Measurements from ENCODE around the gene OOEP. TPM values are rescaled to one million over a fixed set of nuclear protein-coding genes. Genes with fewer than 3 reads are reported as not detected.
"Not testable (repeated sequence)": the region's sequence is repeated elsewhere in the genome, so short reads cannot be mapped to it uniquely, and the experiment has no call there.

The OOEP gene
- total RNA-seq = 0.45 TPM
- long read RNA-seq = 0 reads

- intact Hi-C loops (cut with micrococcal nuclease) = no loop called here
- DNase-seq (no peak), ATAC-seq (no peak)
These were observed at the start of gene OOEP for GRCh38 chr6:73369563-73369962. Gene OOEP, minus strand, starts transcription at chr6:73369897. Its CDS starts 105 bp downstream, at chr6:73369792.

GRCh38 chr6:73418081-73418741 lies 48.5 kb upstream of the OOEP start:
- intact Hi-C loops (cut with micrococcal nuclease) = no loop called here
- DNase-seq (no peak), ATAC-seq (no peak)

- ATAC-seq (no peak), DNase-seq (no peak)
- intact Hi-C loops (cut with micrococcal nuclease) = no loop called here
These were observed 43.4 kb upstream of the OOEP start for GRCh38 chr6:73413102-73413501.

GRCh38 chr6:73409395-73409794 lies 39.7 kb upstream of the OOEP start:
- intact Hi-C loops (cut with micrococcal nuclease) = no loop called here
- DNase-seq = no peak
- no peak for ATAC-seq

- DNase-seq (no peak), ATAC-seq (no peak)
- intact Hi-C loops (cut with micrococcal nuclease) = no loop called here
These were observed 31.0 kb upstream of the OOEP start for GRCh38 chr6:73400656-73401055.

GRCh38 chr6:73395875-73396274 lies 26.2 kb upstream of the OOEP start:
- intact Hi-C loops (cut with micrococcal nuclease) = no loop called here
- ATAC-seq (no peak), DNase-seq (no peak)

- peak; percentile 79 for DNase-seq
- intact Hi-C loops (cut with micrococcal nuclease) = no loop called here
- peak; percentile 90 for ATAC-seq
These were observed 25.1 kb upstream of the OOEP start, which contains the start of gene DDX43 for GRCh38 chr6:73394577-73395354. Gene DDX43, plus strand, starts transcription at chr6:73394828. Its CDS starts 78 bp downstream, at chr6:73394906.

- DNase-seq (no peak), ATAC-seq (no peak)
- intact Hi-C loops (cut with micrococcal nuclease) = no loop called here
These were observed 23.6 kb upstream of the OOEP start for GRCh38 chr6:73393278-73393677.

GRCh38 chr6:73392188-73392587 lies 22.5 kb upstream of the OOEP start:
- ATAC-seq; intact Hi-C loops (cut with micrococcal nuclease); DNase-seq: not testable (repeated sequence)

GRCh38 chr6:73391675-73392074 lies 22.0 kb upstream of the OOEP start:
- ATAC-seq (no peak), DNase-seq (no peak)
- intact Hi-C loops (cut with micrococcal nuclease) = no loop called here

- ATAC-seq (no peak), DNase-seq (no peak)
- intact Hi-C loops (cut with micrococcal nuclease) = no loop called here
These were observed 20.2 kb upstream of the OOEP start for GRCh38 chr6:73389854-73390253.

- ATAC-seq (peak; percentile 74), DNase-seq (peak; percentile 47)
- intact Hi-C loops (cut with micrococcal nuclease) = no loop called here
These were observed 19.3 kb upstream of the OOEP start for GRCh38 chr6:73388800-73389512.

GRCh38 chr6:73388433-73388799 lies 18.7 kb upstream of the OOEP start:
- intact Hi-C loops (cut with micrococcal nuclease) = no loop called here
- ATAC-seq (no peak), DNase-seq (no peak)

- ATAC-seq = no peak
- no peak for DNase-seq
- intact Hi-C loops (cut with micrococcal nuclease) = no loop called here
These were observed 12.9 kb upstream of the OOEP start for GRCh38 chr6:73382462-73383113.

GRCh38 chr6:73381531-73381930 lies 11.8 kb upstream of the OOEP start:
- ATAC-seq; DNase-seq; intact Hi-C loops (cut with micrococcal nuclease): not testable (repeated sequence)

GRCh38 chr6:73377225-73377624 lies 7.5 kb upstream of the OOEP start:
- ATAC-seq = no peak
- intact Hi-C loops (cut with micrococcal nuclease) = no loop called here
- DNase-seq = no peak

GRCh38 chr6:73375216-73375615 lies 5.5 kb upstream of the OOEP start:
- intact Hi-C loops (cut with micrococcal nuclease) = no loop called here
- DNase-seq (no peak), ATAC-seq (no peak)

- no peak for DNase-seq
- intact Hi-C loops (cut with micrococcal nuclease) = no loop called here
- no peak for ATAC-seq
These were observed 2.8 kb upstream of the OOEP start for GRCh38 chr6:73372516-73372915.

GRCh38 chr6:73371984-73372383 lies 2.3 kb upstream of the OOEP start:
- no peak for ATAC-seq
- intact Hi-C loops (cut with micrococcal nuclease) = no loop called here
- no peak for DNase-seq

- no peak for ATAC-seq
- intact Hi-C loops (cut with micrococcal nuclease) = no loop called here
- no peak for DNase-seq
These were observed 540 bp downstream of the OOEP start for GRCh38 chr6:73369157-73369556.
